K562 (cell line): ENCODE measurements around the gene LYAR. TPM values are rescaled to one million over a fixed set of nuclear protein-coding genes. Genes with fewer than 3 reads are reported as not detected.

ENCODE experiments used
- CBX2 ChIP-seq: fragments of 200-600 bp; sonication (generic); IDR thresholded peaks from one replicate; pipeline ENCODE4 v1.6.1; 2012; ENCODE audit warnings: mild to moderate bottlenecking, low read length, inconsistent platforms; ENCODE audit not compliant: insufficient read depth, poor library complexity, severe bottlenecking
- CHD4 ChIP-seq: fragments of 200-600 bp; sonication (generic); IDR thresholded peaks from 3 replicates; pipeline ENCODE4 v1.6.1; 2012; ENCODE audit warnings: low read depth, mild to moderate bottlenecking, mixed read lengths, low read length, inconsistent platforms; ENCODE audit not compliant: insufficient read depth, insufficient replicate concordance, poor library complexity, severe bottlenecking
- CLOCK ChIP-seq: fragments of 250-450 bp; sonication (Bioruptor Pico); IDR thresholded peaks from 2 replicates; pipeline ENCODE4 v1.4.0; 2020; ENCODE audit warnings: mild to moderate bottlenecking, moderate library complexity, borderline replicate concordance
- CREB5 ChIP-seq: fragments of 250-450 bp; sonication (Bioruptor Pico); IDR thresholded peaks from 2 replicates; pipeline ENCODE4 v1.5.0; 2020; ENCODE audit warnings: mild to moderate bottlenecking
- CREBBP ChIP-seq: IDR thresholded peaks from one replicate; pipeline ENCODE4 v1.6.1; 2012; ENCODE audit warnings: low read depth, mild to moderate bottlenecking, control low read depth, inconsistent platforms, low read length
- DLX4 ChIP-seq: fragments of 250-450 bp; sonication (Bioruptor Pico); IDR thresholded peaks from 2 replicates; pipeline ENCODE4 v1.6.1; 2021; ENCODE audit warnings: mild to moderate bottlenecking
- EHMT2 ChIP-seq: fragments of 450-650 bp; IDR thresholded peaks from 2 replicates; pipeline ENCODE4 v1.6.1; 2018; ENCODE audit warnings: antibody characterized with exemption
- HDAC2 ChIP-seq: fragments of 450-650 bp; IDR thresholded peaks from 2 replicates; pipeline ENCODE4 v1.6.1; 2016; ENCODE audit warnings: mild to moderate bottlenecking
- L3MBTL2 ChIP-seq: fragments of 450-650 bp; IDR thresholded peaks from 2 replicates; pipeline ENCODE4 v1.6.1; 2016; ENCODE audit warnings: mild to moderate bottlenecking, moderate library complexity
- LARP7 ChIP-seq: fragments of 450-650 bp; IDR thresholded peaks from 2 replicates; pipeline ENCODE4 v1.6.1; 2016
- MEF2D ChIP-seq: conservative IDR thresholded peaks from 2 replicates; pipeline ENCODE4 v1.6.1; 2016; ENCODE audit warnings: low read depth, missing genetic modification characterization, missing compliant biosample characterization
- MIER1 ChIP-seq: fragments of 450-650 bp; IDR thresholded peaks from 2 replicates; pipeline ENCODE4 v1.6.1; 2016; ENCODE audit warnings: antibody characterized with exemption, mild to moderate bottlenecking, low read depth
- MTA2 ChIP-seq: fragments of 450-650 bp; IDR thresholded peaks from 2 replicates; pipeline ENCODE4 v1.6.1; 2016; ENCODE audit warnings: low read depth
- NBN ChIP-seq: fragments of 450-650 bp; IDR thresholded peaks from 2 replicates; pipeline ENCODE4 v1.6.1; 2016; ENCODE audit warnings: low read depth, mild to moderate bottlenecking
- NFATC3 ChIP-seq: fragments of 450-650 bp; IDR thresholded peaks from 2 replicates; pipeline ENCODE4 v1.6.1; 2017; ENCODE audit warnings: mild to moderate bottlenecking
- NRF1 ChIP-seq, 2 experiments: fragments of 450-650 bp; IDR thresholded peaks in 1 of 2; conservative IDR thresholded peaks in 1 of 2; 2 replicates each; pipeline ENCODE4 v1.6.1; 2014; ENCODE audit warnings: mild to moderate bottlenecking in 2 of 2
- RUNX1 ChIP-seq: sonication (generic); IDR thresholded peaks from 2 replicates; pipeline ENCODE4 v1.6.1; 2016; ENCODE audit warnings: antibody characterized with exemption, low read depth
- SAFB ChIP-seq: fragments of 200-400 bp; formaldehyde crosslinking; IDR thresholded peaks from 2 replicates; pipeline ENCODE4 v1.6.1; 2017; ENCODE audit warnings: low read depth, low read length, borderline replicate concordance
- SP2 ChIP-seq: IDR thresholded peaks from 2 replicates; pipeline ENCODE4 v1.6.1; 2011; ENCODE audit warnings: mild to moderate bottlenecking, low read depth, low read length, moderate library complexity; ENCODE audit not compliant: poor library complexity, severe bottlenecking; ENCODE audit errors: extremely low read depth
- SRSF1 ChIP-seq: fragments of 200-400 bp; formaldehyde crosslinking; IDR thresholded peaks from 2 replicates; pipeline ENCODE4 v1.6.1; 2017; ENCODE audit warnings: mild to moderate bottlenecking, low read depth, low read length, moderate library complexity
- ZBTB43 ChIP-seq: sonication (generic); formaldehyde crosslinking; IDR thresholded peaks from 2 replicates; pipeline ENCODE4 v1.8.0; 2023; ENCODE audit warnings: mild to moderate bottlenecking, missing genetic modification reagents
- ZNF12 ChIP-seq: sonication (generic); formaldehyde crosslinking; IDR thresholded peaks from 2 replicates; pipeline ENCODE4 v1.4.0; 2020; ENCODE audit warnings: mild to moderate bottlenecking, missing genetic modification reagents
- ZNF217 ChIP-seq: sonication (generic); formaldehyde crosslinking; IDR thresholded peaks from 2 replicates; pipeline ENCODE4 v1.8.0; 2022; ENCODE audit warnings: mild to moderate bottlenecking, missing genetic modification reagents
- ZNF830 ChIP-seq: fragments of 250-450 bp; sonication (Bioruptor Pico); IDR thresholded peaks from 2 replicates; pipeline ENCODE4 v1.5.0; 2021; ENCODE audit warnings: mild to moderate bottlenecking
- polyA plus RNA-seq, 8 experiments: library from polyadenylated mRNA; depleted of rRNA in 4 of 8; stranded (reverse) in 5 of 8; unstranded in 3 of 8; fragments of >200 nt; fragmentation: Nextera tagmentation in 2 of 8; fragmentation: Illumina TruSeq in 1 of 8; extraction: Ambion mirVana in 2 of 8; extraction: Trizol in 1 of 8; gene quantifications; 2 replicates each; pipeline versions ENCODE4 v1.2.1 to v1.2.3, GENCODE V29; 2011 to 2014; ENCODE audit warnings: inconsistent platforms in 1 of 8, missing spikeins in 1 of 8
- total RNA-seq, 7 experiments: library from RNA; depleted of rRNA in 6 of 7; stranded (reverse); fragments of >200 nt in 6 of 7; fragmentation: Illumina TruSeq in 2 of 7; extraction: Trizol in 2 of 7; gene quantifications; 2 replicates each; pipeline versions ENCODE4 v1.2.1 to v1.2.3, GENCODE V29; 2011 to 2021; ENCODE audit warnings: low replicate concordance in 1 of 7

Gene LYAR
- total and polyA plus RNA-seq, 9 of the 15 experiments (the other 6 are each of a cell fraction or from before 2014, with no cell fraction given): 28.3 to 172 (median 127) TPM

GRCh38 chr4:4248029-4248884 is 41.7 kb downstream of the LYAR start, which contains the start of gene TMEM128 (continued):
- TF ChIP-seq CREB5 (CRISPR knock-in tag): no peak
- 0 out of 2 replicates have a peak, but pooled peaks have one; percentile 17 for TF ChIP-seq ZNF830 (CRISPR knock-in tag)
- TF ChIP-seq MEF2D (tag): no peak
- TF ChIP-seq HDAC2: peak; percentile 67; the same call in 1 of the 2 replicates
- peak; percentile 90 for TF ChIP-seq NBN
- TF ChIP-seq SRSF1: no peak
- TF ChIP-seq CBX2: no peak
- TF ChIP-seq SP2: no peak
- no peak for TF ChIP-seq ZBTB43 (CRISPR knock-in tag)
- TF ChIP-seq ZNF12 (CRISPR knock-in tag): no peak
- no peak for TF ChIP-seq RUNX1
- peak; percentile 63 for TF ChIP-seq L3MBTL2
- TF ChIP-seq MTA2: no peak
- TF ChIP-seq EHMT2: peak; percentile 71; the same call in 1 of the 2 replicates
- no peak for TF ChIP-seq CHD4
- TF ChIP-seq CREBBP: no peak
- no peak for TF ChIP-seq DLX4
- no peak for TF ChIP-seq NFATC3
- TF ChIP-seq LARP7: no peak
- TF ChIP-seq ZNF217: no peak
- TF ChIP-seq MIER1: no peak
- TF ChIP-seq NRF1 (conservative IDR thresholded peaks at IDR 0.05 in 1 of 2, IDR thresholded peaks at IDR 0.05 in 1 of 2): peak; percentile 26 to 37
- TF ChIP-seq CLOCK (CRISPR knock-in tag): no peak
- TF ChIP-seq SAFB: no peak
